MG63 (cell line): ENCODE results near the gene OMA1. TPM values are rescaled to one million over a fixed set of nuclear protein-coding genes. Genes with fewer than 3 reads are reported as not detected.
"Not testable (repeated sequence)": the region's sequence is repeated elsewhere in the genome, so short reads cannot be mapped to it uniquely, and the experiment has no call there.

Experiments
- DNase-seq: peaks from one replicate; pipeline ENCODE4 v3.0.0-alpha.2; 2020
- H3K27me3 ChIP-seq: fragments of 250-450 bp; sonication (Bioruptor Pico); 2 replicates; pipeline ENCODE4 v1.5.1; 2020; ENCODE audit warnings: mild to moderate bottlenecking, moderate library complexity
- H3K36me3 ChIP-seq: fragments of 250-450 bp; sonication (Bioruptor Pico); 2 replicates; pipeline ENCODE4 v1.5.1; 2020; ENCODE audit warnings: mild to moderate bottlenecking, moderate library complexity
- H3K4me3 ChIP-seq: fragments of 250-450 bp; sonication (Bioruptor Pico); 2 replicates; pipeline ENCODE4 v1.5.1; 2020; ENCODE audit warnings: mild to moderate bottlenecking, moderate library complexity
- H3K9me3 ChIP-seq: fragments of 250-450 bp; sonication (Bioruptor Pico); 2 replicates; pipeline ENCODE4 v1.5.1; 2020; ENCODE audit warnings: mild to moderate bottlenecking, moderate library complexity
- total RNA-seq: library from RNA; depleted of rRNA; stranded (reverse); fragments of >200 nt; shearing (Covaris generic); gene quantifications from 2 replicates; pipeline ENCODE4 v1.2.3, GENCODE V29; 2014; ENCODE audit warnings: low replicate concordance; rRNA removed

Gene OMA1
- total RNA-seq, result 24.3 and 58.4 TPM in 2 replicates

DNA sequence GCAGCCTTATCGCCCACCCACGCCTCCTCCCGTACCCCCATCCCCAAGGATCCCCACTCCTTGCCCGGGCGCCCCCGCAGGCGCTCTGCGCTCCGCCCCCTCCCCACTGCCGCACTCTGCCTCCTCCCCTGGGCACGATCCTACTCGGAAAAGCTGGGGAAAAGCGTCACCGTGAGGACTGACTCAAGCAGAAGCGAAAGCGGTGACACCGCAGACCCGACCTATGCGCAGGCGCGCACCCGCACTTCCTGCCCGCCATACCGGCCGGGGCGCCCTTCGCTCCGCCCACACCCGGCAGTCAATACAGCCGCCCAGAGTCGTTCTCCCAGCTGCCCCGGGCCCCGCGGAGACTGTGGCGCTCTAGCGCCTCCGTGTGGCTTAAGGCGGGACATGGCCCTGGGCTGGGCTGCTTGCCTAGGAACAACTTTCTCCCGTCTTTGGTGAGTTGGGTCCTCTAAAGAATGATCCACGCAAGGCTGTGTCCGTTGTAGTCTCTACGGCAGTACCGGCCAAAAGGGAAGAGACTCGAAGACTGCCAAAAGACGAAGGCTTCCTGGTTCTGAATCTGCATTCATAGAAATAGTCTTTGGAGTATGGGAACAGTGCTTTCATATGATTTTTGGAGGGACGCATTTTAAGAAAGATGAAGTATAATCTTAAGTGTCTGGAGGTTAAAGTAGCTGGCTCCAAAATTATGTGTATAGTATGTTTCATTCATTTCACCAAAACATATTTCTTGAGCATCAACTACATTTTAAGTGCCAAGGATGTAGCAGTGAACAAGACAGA lies at the start of gene OMA1:
TSS of gene OMA1 (minus strand) at position 207 of the 789 bp plus-strand sequence. CDS start 7,432 bp downstream, outside the sequence.
- H3K9me3 ChIP-seq, result no peaks in the 10 kb centered on the region
- H3K27me3 ChIP-seq, result no peaks in the 10 kb centered on the region
- H3K36me3 ChIP-seq, result no peaks in the 10 kb centered on the region
- DNase-seq, result peak; percentile 98
- peak within 1 kb of the TSS; percentile 76 for H3K4me3 ChIP-seq

DNA sequence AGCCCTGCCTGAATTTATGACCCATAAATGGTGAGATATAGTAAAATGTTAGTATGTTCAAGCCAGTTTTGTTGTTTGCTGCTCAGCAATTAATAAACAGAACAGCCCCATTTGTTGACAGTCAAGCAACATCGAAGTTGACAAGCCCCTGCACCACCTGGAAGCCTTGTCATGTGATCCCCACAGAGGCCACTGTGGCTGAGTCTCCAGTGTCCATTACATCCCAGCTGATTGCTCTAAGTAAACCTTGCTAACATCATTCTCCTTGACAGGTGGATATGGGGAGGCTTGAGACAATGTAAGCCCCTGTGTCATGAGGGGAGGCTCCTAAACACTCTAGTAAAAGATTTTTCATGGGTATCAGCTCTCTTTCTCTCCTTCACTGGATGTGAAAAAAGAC lies 48.0 kb upstream of the OMA1 start:
- Histone ChIP-seq H3K4me3 (no peak overlapping the region), H3K27me3 (no peaks in the 10 kb centered on the region), H3K9me3 (no peaks in the 10 kb centered on the region; the same call in 1 of the 2 replicates), H3K36me3 (no peaks in the 10 kb centered on the region)
- no peak for DNase-seq

DNA sequence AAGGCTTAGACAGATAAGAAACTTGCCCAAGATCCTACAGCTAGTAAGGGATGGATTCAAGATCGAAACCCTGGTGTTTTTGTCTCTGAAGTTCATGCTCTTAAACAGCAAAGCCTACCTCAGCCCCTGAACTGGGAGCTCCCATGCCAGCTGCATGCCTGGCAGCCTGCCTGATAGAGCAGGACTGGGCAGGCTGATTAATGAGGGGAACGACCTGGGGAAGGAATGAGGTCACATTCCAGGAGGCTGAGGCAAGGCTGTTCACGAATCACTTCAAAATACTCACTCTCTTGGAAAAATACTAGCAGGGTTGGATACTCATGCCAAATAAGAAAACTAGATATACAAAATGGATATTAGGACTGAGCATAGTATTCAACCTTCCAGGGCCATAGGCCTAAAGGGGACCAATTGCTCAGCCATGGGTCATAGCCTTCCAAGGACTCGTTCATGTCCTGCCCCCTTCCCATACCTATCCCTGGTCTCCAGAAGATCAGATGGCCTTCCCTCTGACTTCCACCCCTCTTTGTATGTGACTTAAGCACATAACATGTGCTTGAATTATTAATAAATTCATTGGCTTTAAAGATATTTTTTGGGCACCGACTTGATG lies 46.1 kb upstream of the OMA1 start:
- Histone ChIP-seq H3K9me3 (no peaks in the 10 kb centered on the region; the same call in 1 of the 2 replicates), H3K36me3 (no peaks in the 10 kb centered on the region), H3K27me3 (no peaks in the 10 kb centered on the region), H3K4me3 (no peak overlapping the region)
- peak; percentile 97 for DNase-seq

DNA sequence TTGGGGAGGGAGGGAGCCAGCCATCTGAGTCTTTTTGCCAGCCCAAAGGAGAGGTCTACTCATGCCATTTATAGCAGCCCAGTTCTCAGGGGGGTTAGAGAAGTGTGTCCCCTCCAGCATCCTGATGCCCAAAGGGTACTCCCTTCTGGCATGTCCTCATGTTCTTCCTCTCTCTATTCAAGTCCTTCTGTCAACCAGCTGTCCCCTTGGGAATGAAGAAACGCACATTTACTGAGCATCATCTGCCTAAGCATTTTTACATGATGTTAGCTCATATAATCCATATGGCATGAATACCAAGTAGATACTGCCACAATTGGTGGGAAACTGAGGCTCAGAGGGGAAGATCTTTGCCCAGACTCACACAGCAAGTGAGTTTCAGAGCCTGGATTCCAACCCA lies 45.3 kb upstream of the OMA1 start:
- H3K36me3 ChIP-seq, result no peaks in the 10 kb centered on the region
- no peak for DNase-seq
- no peak overlapping the region for H3K4me3 ChIP-seq
- H3K9me3 ChIP-seq, result no peaks in the 10 kb centered on the region; the same call in 1 of the 2 replicates
- no peaks in the 10 kb centered on the region for H3K27me3 ChIP-seq

DNA sequence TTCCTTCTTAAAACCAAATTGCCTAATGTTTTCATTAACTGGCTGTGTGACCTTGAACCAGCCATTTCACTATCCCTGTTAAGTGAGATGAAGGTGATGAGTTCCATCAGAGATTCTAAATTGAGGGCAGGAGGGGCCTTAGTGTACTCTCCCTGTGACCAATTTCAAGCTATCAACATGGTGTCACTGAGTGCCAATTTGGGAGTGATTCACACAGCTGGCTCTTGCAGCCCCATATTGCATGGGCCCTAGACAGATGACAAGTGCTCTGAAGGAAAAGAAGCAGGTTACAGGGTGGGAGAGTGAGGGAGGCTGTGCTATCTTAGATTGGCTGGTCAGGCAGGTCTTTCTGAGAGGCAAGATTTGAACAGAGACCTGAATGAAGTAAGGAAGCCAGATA lies 43.5 kb upstream of the OMA1 start:
- Histone ChIP-seq H3K27me3 (no peaks in the 10 kb centered on the region), H3K36me3 (no peaks in the 10 kb centered on the region), H3K9me3 (no peaks in the 10 kb centered on the region; the same call in 1 of the 2 replicates), H3K4me3 (no peak overlapping the region)
- DNase-seq, result no peak

- Histone ChIP-seq H3K27me3 (no peaks in the 10 kb centered on the region), H3K9me3 (no peaks in the 10 kb centered on the region), H3K4me3 (no peak overlapping the region), H3K36me3 (no peaks in the 10 kb centered on the region)
- DNase-seq, result no peak
These were observed 41.9 kb upstream of the OMA1 start for GRCh38 chr1:58588396-58588795.

DNA sequence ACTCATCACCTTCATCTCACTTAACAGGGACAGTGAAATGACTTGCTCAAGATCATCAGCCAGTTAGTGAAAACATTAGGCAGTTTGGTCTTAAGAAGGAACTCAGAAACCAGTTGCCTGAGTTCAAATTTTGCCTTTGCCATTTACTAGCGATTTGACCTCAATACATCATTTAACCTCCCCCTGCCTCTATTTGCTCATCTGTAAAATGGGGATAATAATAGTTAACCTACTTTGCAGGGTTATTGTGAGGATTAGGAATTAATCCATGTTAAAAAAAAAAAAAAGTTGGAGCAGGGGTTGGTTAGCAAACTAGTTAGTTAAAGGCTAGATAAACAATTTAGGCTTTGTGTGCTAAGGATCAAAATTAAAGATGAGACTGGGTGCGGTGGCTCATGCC lies 41.1 kb upstream of the OMA1 start:
- Histone ChIP-seq H3K9me3 (no peaks in the 10 kb centered on the region), H3K36me3 (no peaks in the 10 kb centered on the region), H3K4me3 (no peak overlapping the region), H3K27me3 (no peaks in the 10 kb centered on the region)
- DNase-seq, result no peak

DNA sequence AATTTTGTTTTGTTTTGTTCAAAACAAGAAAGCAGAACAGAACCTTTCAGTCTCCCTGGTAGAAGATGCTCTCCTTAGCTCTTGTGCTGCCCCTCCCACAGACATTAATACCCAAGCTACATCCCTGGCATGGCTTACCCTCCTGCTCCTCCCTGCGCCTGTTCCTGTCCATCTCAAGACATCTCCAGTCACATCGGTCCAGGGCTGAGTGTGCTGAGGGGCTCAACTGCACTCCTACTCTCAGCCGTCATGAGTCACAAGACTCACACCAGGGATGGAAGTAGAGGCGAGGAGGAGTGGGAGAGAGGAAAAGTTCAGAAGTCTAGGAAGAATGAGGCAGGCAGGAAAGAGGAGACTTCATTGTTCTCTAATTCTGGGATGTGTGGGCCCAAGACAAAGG lies 39.7 kb upstream of the OMA1 start:
- no peak overlapping the region for H3K4me3 ChIP-seq
- DNase-seq, result no peak
- no peaks in the 10 kb centered on the region for H3K27me3 ChIP-seq

DNA sequence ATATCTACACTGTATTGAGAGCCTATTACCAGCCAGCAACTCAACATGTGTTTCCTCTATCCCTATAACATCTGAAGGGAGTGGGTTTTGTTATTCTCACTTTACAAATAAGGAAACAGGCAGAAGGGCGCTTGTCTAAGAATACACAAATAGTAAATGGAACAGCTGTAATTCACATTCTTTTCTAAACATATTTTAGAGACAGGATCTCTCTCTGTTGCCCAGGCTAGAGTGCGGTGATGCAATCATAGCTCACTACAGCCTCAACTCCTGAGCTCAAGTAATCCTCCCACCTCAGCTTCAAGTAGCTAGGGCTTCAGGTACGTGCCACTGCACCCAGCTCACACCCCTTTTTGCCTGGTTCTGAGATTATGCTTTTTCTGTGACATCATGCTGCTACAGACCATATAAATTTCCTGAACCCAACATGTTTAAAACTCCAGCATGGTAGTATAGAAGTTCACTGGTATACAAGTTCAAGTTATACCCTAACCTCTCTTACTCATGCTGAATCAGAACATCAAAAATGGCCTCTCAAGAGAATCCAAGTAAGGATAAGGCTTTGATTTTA lies 39.1 kb upstream of the OMA1 start:
- H3K27me3 ChIP-seq, result no peaks in the 10 kb centered on the region
- no peak overlapping the region for H3K4me3 ChIP-seq
- H3K9me3 ChIP-seq, result no peaks in the 10 kb centered on the region
- DNase-seq, result no peak
- H3K36me3 ChIP-seq, result no peaks in the 10 kb centered on the region

More for the DNA sequence above, 39.7 kb upstream of the OMA1 start:
- no peaks in the 10 kb centered on the region for H3K36me3 ChIP-seq
- no peaks in the 10 kb centered on the region for H3K9me3 ChIP-seq

DNA sequence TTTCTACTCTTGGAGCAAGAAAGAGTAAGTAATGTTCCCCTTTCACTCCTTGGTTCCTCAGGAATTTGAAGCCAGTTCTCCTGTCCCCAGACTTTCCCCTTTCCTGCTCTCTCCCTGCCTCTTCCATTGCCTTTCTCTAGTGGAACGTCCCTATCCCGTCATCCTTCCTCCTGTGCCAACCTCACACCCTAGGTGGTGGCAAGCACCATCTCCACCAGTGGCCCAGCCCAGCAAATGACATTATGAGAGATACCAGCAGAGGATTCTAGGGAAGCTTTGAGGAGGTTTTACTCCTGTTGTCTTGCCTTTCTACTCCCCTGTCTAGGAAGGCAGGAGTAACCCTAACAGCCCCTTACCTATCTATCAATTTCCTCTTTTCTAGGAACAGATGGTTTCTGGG lies 38.6 kb upstream of the OMA1 start:
- Histone ChIP-seq H3K36me3 (no peaks in the 10 kb centered on the region), H3K9me3 (no peaks in the 10 kb centered on the region), H3K27me3 (no peaks in the 10 kb centered on the region), H3K4me3 (no peak overlapping the region)
- no peak for DNase-seq

DNA sequence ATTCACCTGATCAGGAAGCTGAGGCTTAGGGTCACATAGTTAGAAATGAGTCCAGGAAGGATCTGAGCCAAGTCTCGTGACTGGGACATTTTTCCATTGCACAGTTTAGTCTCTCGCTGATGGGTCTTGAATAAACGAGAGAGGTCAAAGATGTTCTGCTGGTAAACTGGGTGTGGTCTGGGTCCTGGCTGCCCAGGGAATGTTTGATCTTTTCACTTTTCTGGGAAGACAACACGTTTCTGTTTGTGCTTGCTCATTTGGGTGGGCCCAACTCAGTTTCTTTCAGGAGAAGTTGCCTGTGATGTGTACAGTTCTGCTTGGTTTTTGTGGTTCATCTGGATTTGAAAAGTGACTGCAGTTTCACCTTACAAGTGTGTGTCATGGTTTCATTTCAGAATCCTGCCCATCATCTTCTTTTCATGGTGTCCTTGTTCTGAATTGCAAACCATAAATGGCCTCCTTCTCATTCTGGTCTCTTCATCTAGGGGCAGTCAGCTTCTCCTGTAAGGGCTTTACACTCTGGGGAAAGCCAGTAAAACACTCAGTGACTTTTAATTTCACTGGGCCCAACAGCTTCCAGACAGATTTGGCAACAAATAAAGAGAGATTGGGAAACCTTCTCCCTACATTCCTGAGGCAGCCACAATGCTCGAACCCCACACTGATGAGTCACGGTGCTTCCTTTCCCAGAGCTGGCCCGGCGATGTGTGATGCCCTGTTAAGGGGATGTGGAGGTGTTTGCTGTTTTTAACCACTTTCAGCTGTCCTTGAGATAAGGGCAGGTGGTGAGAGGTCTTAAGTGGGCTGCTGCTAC lies 37.8 kb upstream of the OMA1 start:
- Histone ChIP-seq H3K36me3 (no peaks in the 10 kb centered on the region), H3K4me3 (no peak overlapping the region), H3K9me3 (no peaks in the 10 kb centered on the region), H3K27me3 (no peaks in the 10 kb centered on the region)
- DNase-seq, result peak; percentile 92

DNA sequence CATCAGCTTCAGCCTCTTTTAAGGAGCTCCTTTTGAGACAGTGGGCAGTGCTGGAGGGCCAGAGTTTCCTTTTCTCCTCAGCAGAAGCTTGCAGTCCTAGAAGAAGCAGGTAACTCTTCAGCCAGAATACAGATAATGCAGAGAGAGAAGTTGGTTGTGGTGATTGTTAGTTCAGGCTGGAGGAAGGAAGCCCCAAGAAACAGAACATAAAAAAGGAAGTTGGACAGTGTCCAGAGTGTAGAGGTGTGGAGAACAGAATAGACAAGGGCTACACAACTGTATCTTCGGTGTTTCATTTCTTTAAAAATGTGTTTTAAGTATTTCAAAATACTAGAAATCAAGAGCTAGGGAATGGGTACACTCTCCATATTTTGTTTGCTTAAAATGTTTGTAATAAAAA lies 37.0 kb upstream of the OMA1 start:
- DNase-seq, result no peak
- Histone ChIP-seq H3K9me3 (no peaks in the 10 kb centered on the region), H3K27me3 (no peaks in the 10 kb centered on the region), H3K36me3 (no peaks in the 10 kb centered on the region), H3K4me3 (no peak overlapping the region)

DNA sequence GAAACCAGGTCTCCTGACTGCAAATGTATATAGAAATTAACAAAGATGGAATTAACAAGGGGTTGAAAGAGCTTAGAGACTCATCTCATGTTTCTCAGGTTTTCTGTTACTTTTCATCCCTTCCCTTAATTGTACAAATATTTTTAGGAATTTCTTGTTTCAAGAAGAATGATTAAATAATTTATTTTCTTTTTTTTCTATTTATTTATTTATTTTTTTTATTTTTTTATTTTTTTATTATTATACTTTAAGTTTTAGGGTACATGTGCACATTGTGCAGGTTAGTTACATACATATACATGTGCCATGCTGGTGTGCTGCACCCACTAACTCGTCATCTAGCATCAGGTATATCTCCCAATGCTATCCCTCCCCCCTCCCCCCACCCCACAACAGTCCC lies 35.6 kb upstream of the OMA1 start:
- DNase-seq, H3K9me3 ChIP-seq, H3K4me3 ChIP-seq, H3K36me3 ChIP-seq, H3K27me3 ChIP-seq: not testable (repeated sequence)

DNA sequence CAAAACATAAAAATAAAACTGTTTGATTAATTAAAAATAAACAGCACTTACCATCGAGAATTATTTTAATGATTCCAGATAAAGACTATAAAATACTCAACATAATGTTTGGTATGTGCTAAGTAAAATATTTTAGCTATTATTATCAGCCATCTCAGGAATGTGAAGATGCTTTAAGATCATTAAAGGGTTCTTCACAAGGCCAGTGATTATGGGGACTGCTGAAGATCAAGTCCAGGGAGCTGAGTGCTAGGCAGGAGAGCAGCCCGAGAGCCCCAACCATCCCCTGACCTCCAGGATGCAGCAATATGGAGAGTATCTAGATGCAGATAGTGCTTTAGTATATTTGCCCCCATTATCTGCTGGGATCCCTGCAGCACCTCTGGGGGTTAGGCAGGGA lies 35.1 kb upstream of the OMA1 start:
- H3K4me3 ChIP-seq, result no peak overlapping the region
- H3K36me3 ChIP-seq, result no peaks in the 10 kb centered on the region
- DNase-seq, result no peak
- no peaks in the 10 kb centered on the region for H3K27me3 ChIP-seq
- H3K9me3 ChIP-seq, result no peaks in the 10 kb centered on the region

DNA sequence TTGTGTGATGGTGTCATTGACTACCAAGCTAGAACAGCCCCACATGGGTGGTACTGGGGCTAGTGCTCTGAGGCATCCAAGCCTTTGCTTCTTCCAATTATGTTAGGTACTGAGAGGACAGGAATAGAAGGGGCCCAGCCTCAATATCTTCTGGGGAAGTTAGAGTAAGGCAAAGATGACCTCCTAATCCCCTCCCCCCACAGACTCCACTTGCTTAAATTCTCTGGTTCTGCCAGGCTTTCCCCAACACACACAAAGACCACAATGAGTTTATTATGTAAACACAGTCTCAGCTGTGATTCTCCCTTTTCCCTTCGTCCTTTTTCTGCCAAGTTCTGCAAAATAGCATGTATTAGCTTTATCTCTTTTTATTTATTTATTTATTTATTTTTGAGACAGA lies 33.7 kb upstream of the OMA1 start:
- H3K9me3 ChIP-seq, result no peaks in the 10 kb centered on the region
- no peak for DNase-seq
- no peaks in the 10 kb centered on the region for H3K27me3 ChIP-seq
- H3K4me3 ChIP-seq, result no peak overlapping the region
- no peaks in the 10 kb centered on the region for H3K36me3 ChIP-seq

DNA sequence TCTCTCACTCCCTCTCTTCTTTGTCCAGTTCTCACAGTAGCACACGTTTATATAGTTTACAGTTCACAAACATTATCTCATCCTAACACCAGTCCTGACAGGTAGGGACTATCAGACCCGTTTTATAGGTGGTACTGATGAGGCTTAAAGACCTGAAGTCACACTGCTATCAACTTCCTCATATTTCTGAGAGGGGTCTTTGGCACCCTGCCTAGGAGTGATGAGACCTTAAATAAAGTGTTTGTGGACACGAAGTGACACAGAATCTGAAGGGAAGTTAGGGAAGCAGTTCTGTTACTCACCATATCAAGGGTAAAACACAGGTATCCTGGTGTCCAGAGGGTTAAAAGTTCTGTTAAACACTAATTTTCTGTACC lies 31.1 kb upstream of the OMA1 start:
- H3K4me3 ChIP-seq, result no peak overlapping the region
- DNase-seq, result no peak
- H3K36me3 ChIP-seq, result no peaks in the 10 kb centered on the region
- H3K27me3 ChIP-seq, result no peaks in the 10 kb centered on the region
- H3K9me3 ChIP-seq, result no peaks in the 10 kb centered on the region
